ENCODE results near the gene HSF4.

Gene HSF4

GRCh38 chr16:67211674-67212073 lies 47.1 kb downstream of the HSF4 start:
- no peak for DNase-seq (ENCODE audit: low read depth in 1 of 2, low spot score in 1 of 2)
- H3K4me3 ChIP-seq (replicated peaks; ENCODE audit: insufficient read depth, low read length) = no peak overlapping the region
- H3K27me3 ChIP-seq (ENCODE audit: insufficient read depth, poor library complexity, severe bottlenecking) = no peaks in the 10 kb centered on the region
- H3K27ac ChIP-seq (replicated peaks) = no peak overlapping the region
- TF ChIP-seq CTCF (IDR thresholded peaks at IDR 0.05; ENCODE audit: insufficient read depth, low read length) (no peak), SPI1 (IDR thresholded peaks at IDR 0.05; ENCODE audit: borderline replicate concordance, low read depth) (no peak), GABPA (IDR thresholded peaks at IDR 0.05; ENCODE audit: low read depth) (no peak), POLR2AphosphoS5 (IDR thresholded peaks at IDR 0.05; ENCODE audit: low read depth) (no peak)
- TF ChIP-seq, protein P1, sequence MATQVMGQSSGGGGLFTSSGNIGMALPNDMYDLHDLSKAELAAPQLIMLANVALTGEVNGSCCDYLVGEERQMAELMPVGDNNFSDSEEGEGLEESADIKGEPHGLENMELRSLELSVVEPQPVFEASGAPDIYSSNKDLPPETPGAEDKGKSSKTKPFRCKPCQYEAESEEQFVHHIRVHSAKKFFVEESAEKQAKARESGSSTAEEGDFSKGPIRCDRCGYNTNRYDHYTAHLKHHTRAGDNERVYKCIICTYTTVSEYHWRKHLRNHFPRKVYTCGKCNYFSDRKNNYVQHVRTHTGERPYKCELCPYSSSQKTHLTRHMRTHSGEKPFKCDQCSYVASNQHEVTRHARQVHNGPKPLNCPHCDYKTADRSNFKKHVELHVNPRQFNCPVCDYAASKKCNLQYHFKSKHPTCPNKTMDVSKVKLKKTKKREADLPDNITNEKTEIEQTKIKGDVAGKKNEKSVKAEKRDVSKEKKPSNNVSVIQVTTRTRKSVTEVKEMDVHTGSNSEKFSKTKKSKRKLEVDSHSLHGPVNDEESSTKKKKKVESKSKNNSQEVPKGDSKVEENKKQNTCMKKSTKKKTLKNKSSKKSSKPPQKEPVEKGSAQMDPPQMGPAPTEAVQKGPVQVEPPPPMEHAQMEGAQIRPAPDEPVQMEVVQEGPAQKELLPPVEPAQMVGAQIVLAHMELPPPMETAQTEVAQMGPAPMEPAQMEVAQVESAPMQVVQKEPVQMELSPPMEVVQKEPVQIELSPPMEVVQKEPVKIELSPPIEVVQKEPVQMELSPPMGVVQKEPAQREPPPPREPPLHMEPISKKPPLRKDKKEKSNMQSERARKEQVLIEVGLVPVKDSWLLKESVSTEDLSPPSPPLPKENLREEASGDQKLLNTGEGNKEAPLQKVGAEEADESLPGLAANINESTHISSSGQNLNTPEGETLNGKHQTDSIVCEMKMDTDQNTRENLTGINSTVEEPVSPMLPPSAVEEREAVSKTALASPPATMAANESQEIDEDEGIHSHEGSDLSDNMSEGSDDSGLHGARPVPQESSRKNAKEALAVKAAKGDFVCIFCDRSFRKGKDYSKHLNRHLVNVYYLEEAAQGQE (IDR thresholded peaks at IDR 0.05; ENCODE audit: insufficient replicate concordance, low read depth) = no peak

- Histone ChIP-seq H3K4me3 (replicated peaks; ENCODE audit: insufficient read depth, low read length) (no peak overlapping the region), H3K27me3 (ENCODE audit: insufficient read depth, poor library complexity, severe bottlenecking) (no peaks in the 10 kb centered on the region), H3K27ac (replicated peaks) (no peak overlapping the region)
- no peak for DNase-seq (ENCODE audit: low read depth in 1 of 2, low spot score in 1 of 2)
- TF ChIP-seq, protein P1 (IDR thresholded peaks at IDR 0.05; ENCODE audit: insufficient replicate concordance, low read depth) = no peak
- TF ChIP-seq POLR2AphosphoS5 (IDR thresholded peaks at IDR 0.05; ENCODE audit: low read depth) (no peak), GABPA (IDR thresholded peaks at IDR 0.05; ENCODE audit: low read depth) (no peak), SPI1 (IDR thresholded peaks at IDR 0.05; ENCODE audit: borderline replicate concordance, low read depth) (no peak), CTCF (IDR thresholded peaks at IDR 0.05; ENCODE audit: insufficient read depth, low read length) (no peak)
Observed at GRCh38 chr16:67212766-67213165, 48.2 kb downstream of the HSF4 start.

DNA sequence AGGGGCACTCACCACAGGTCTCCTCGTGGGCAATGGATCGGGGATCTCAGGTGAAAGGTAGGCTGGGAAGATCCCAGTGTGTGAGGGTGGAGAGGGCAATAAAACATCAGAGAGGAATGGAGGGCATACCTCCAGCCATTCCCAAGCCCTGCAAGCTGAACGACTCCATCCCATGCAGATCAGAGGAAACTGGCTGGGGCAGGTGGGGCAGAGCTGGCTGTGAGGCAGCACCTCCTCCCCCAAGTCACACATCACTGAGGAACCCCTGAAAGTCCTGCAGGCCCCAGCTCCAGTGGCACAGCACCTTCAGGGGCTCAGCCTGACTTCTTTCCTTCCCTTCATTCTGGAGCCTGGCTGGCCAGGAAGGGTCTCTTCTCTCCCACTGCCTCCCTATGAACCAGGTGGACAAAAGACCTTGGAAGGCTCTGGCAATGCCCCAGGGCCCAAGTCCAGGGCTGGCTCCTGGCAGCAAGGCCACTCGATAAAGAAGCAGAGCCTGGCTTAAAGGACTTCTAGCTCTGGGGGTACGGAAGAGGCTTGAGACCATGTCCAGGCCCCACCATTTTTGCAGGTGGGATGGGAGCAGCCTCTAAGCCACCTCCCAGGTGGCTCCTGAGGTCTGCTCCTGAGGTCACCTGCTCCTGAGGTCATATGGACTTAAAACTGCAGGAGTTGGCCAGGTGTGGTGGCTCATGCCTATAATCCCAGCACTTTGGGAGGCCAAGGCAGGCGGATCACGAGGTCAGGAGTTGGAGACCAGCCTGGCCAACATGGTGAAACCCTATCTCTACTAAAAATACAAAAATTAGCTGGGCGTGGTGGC lies 48.9 kb downstream of the HSF4 start:
- no peak for TF ChIP-seq GABPA (IDR thresholded peaks at IDR 0.05; ENCODE audit: low read depth)
- H3K27ac ChIP-seq (replicated peaks) = no peak overlapping the region

GRCh38 chr16:67215706-67216105 lies 51.2 kb downstream of the HSF4 start:
- Histone ChIP-seq H3K27ac (replicated peaks) (no peak overlapping the region), H3K27me3 (ENCODE audit: insufficient read depth, poor library complexity, severe bottlenecking) (no peaks in the 10 kb centered on the region), H3K4me3 (replicated peaks; ENCODE audit: insufficient read depth, low read length) (no peak overlapping the region)
- DNase-seq (ENCODE audit: low read depth in 1 of 2, low spot score in 1 of 2) = no peak
- TF ChIP-seq CTCF (IDR thresholded peaks at IDR 0.05; ENCODE audit: insufficient read depth, low read length) = no peak
- TF ChIP-seq, protein P1 (IDR thresholded peaks at IDR 0.05; ENCODE audit: insufficient replicate concordance, low read depth) = no peak

More for the DNA sequence above, 48.9 kb downstream of the HSF4 start:
- H3K4me3 ChIP-seq (replicated peaks; ENCODE audit: insufficient read depth, low read length) = no peak overlapping the region
- no peaks in the 10 kb centered on the region for H3K27me3 ChIP-seq (ENCODE audit: insufficient read depth, poor library complexity, severe bottlenecking)
- no peak for DNase-seq (ENCODE audit: low read depth in 1 of 2, low spot score in 1 of 2)
